Measurements from ENCODE around the gene RDH16.
"Not testable (repeated sequence)": the region's sequence is repeated elsewhere in the genome, so short reads cannot be mapped to it uniquely, and the experiment has no call there.

DNA sequence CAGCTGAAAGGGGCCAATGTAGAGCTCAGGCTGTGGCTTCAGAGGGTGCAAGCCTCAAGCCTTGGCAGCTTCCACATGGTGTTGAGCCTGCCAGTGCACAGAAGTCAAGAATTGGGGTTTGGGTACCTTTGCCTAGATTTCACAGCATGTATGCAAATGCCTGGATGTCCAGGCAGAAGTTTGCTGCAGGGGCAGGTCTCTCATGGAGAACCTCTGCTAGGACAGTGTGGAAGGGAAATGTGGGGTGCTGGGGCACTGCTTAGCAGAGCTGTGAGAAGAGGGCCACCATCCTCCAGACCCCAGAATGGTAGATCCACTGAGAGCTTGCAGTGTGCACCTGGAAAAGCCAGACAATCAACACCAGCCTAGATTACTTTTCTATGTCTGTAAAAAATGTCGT lies 14.0 kb downstream of the RDH16 start:
- not testable (repeated sequence) for TF ChIP-seq ARNTL (CRISPR knock-in tag; IDR thresholded peaks at IDR 0.05; ENCODE audit: borderline replicate concordance, low read depth); ESRRG (CRISPR knock-in tag; IDR thresholded peaks at IDR 0.05); ZNF70 (CRISPR knock-in tag; IDR thresholded peaks at IDR 0.05); ZC3H10 (CRISPR knock-in tag; IDR thresholded peaks at IDR 0.05)
- TF ChIP-seq, protein P1, sequence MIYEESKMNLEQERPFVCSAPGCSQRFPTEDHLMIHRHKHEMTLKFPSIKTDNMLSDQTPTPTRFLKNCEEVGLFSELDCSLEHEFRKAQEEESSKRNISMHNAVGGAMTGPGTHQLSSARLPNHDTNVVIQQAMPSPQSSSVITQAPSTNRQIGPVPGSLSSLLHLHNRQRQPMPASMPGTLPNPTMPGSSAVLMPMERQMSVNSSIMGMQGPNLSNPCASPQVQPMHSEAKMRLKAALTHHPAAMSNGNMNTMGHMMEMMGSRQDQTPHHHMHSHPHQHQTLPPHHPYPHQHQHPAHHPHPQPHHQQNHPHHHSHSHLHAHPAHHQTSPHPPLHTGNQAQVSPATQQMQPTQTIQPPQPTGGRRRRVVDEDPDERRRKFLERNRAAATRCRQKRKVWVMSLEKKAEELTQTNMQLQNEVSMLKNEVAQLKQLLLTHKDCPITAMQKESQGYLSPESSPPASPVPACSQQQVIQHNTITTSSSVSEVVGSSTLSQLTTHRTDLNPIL (CRISPR knock-in tag; IDR thresholded peaks at IDR 0.05; ENCODE audit: low read depth), result not testable (repeated sequence)
